Smooth muscle cell (in vitro differentiated cells): ENCODE measurements around the gene LRRC8B. TPM values are rescaled to one million over a fixed set of nuclear protein-coding genes. Genes with fewer than 3 reads are reported as not detected.

ENCODE experiments used
- DNase-seq: peaks from one replicate; lab custom pipeline; 2025; ENCODE audit not compliant: unreplicated experiment; lab: John Stamatoyannopoulos, UW
- H2AFZ ChIP-seq: fragments of 200-600 bp; sonication (generic); 2 replicates; pipeline ENCODE4 v1.6.0; 2016; ENCODE audit warnings: antibody characterized with exemption, low read depth, mild to moderate bottlenecking
- H3F3A ChIP-seq: fragments of 200-600 bp; sonication (generic); 2 replicates; pipeline ENCODE4 v1.6.0; 2017; ENCODE audit warnings: antibody characterized with exemption, low read depth
- H3K27ac ChIP-seq: fragments of 200-600 bp; sonication (generic); 2 replicates; pipeline ENCODE4 v1.5.1; 2016; ENCODE audit warnings: low read depth, mild to moderate bottlenecking
- H3K27me3 ChIP-seq: fragments of 200-600 bp; sonication (generic); 2 replicates; pipeline ENCODE4 v1.6.1; 2016; ENCODE audit warnings: low read depth, mild to moderate bottlenecking
- H3K36me3 ChIP-seq: fragments of 200-600 bp; sonication (generic); 2 replicates; pipeline ENCODE4 v1.5.1; 2016; ENCODE audit warnings: low read depth
- H3K4me1 ChIP-seq: fragments of 200-600 bp; sonication (generic); 2 replicates; pipeline ENCODE4 v1.5.1; 2016; ENCODE audit warnings: low read depth
- H3K4me2 ChIP-seq: fragments of 200-600 bp; sonication (generic); 2 replicates; pipeline ENCODE4 v1.6.0; 2016; ENCODE audit warnings: mild to moderate bottlenecking
- H3K4me3 ChIP-seq: fragments of 200-600 bp; sonication (generic); 2 replicates; pipeline ENCODE4 v1.5.1; 2016; ENCODE audit warnings: mild to moderate bottlenecking
- H3K79me2 ChIP-seq: fragments of 200-600 bp; sonication (generic); 2 replicates; pipeline ENCODE4 v1.6.0; 2016; ENCODE audit warnings: low read depth, mild to moderate bottlenecking
- H3K9ac ChIP-seq: fragments of 200-600 bp; sonication (generic); 2 replicates; pipeline ENCODE4 v1.6.0; 2016; ENCODE audit warnings: low read depth
- H3K9me3 ChIP-seq: fragments of 200-600 bp; sonication (generic); replicated peaks from 2 replicates; pipeline ENCODE4 v1.5.1; 2016; ENCODE audit warnings: low read depth
- H4K20me1 ChIP-seq: fragments of 200-600 bp; sonication (generic); 2 replicates; pipeline ENCODE4 v1.6.0; 2016; ENCODE audit warnings: low read depth
- CTCF ChIP-seq: fragments of 200-600 bp; sonication (generic); IDR thresholded peaks from 2 replicates; pipeline ENCODE4 v1.5.1; 2017; ENCODE audit warnings: borderline replicate concordance, mild to moderate bottlenecking, antibody characterized with exemption; ENCODE audit not compliant: insufficient read depth, poor library complexity, severe bottlenecking
- WGBS: methylation state at CpG from one replicate; pipeline ENCODE4 v1.1.7; 2016; ENCODE audit warnings: low lambda C conversion rate; 5-methylcytosine and 5-hydroxymethylcytosine counted together
- polyA plus RNA-seq: library from polyadenylated mRNA; unstranded; fragments of >200 nt; fragmentation: Nextera tagmentation; extraction: Ambion mirVana; gene quantifications from 2 replicates; pipeline ENCODE4 v1.2.1, GENCODE V29; 2016
- total RNA-seq: library from RNA; depleted of rRNA; stranded (reverse); fragments of >200 nt; gene quantifications from 2 replicates; pipeline ENCODE4 v1.2.3, GENCODE V29; 2014

LRRC8B gene
- total and polyA plus RNA-seq, 2 experiments from 2014 or later, result 1.5 to 4.6 TPM

- TF ChIP-seq CTCF, result no peak
- H2AFZ ChIP-seq, result no peak overlapping the region
- no peaks in the 10 kb centered on the region for H3K9me3 ChIP-seq
- 75% methylated on average over 6 of the region's 6 CpGs for WGBS
- no peak overlapping the region for H3K9ac ChIP-seq
- no peak overlapping the region for H3K4me3 ChIP-seq
- peak overlapping the region; percentile 51 for H3K4me2 ChIP-seq
- H4K20me1 ChIP-seq, result no peaks in the 10 kb centered on the region
- peaks cover 19% of the 10 kb centered on the region for H3K79me2 ChIP-seq
- H3K4me1 ChIP-seq, result peaks cover 14% of the 10 kb centered on the region
- H3K27ac ChIP-seq, result peak overlapping the region; percentile 60
- no peaks in the 10 kb centered on the region for H3F3A ChIP-seq
- no peaks in the 10 kb centered on the region for H3K36me3 ChIP-seq
- peaks cover 5% of the 10 kb centered on the region for H3K27me3 ChIP-seq
- no peak for DNase-seq
Measured at GRCh38 chr1:89635825-89636815, 111.5 kb downstream of the LRRC8B start.

- Histone ChIP-seq H3K4me3 (no peak overlapping the region), H3F3A (no peaks in the 10 kb centered on the region), H3K4me2 (no peak overlapping the region), H3K27me3 (peaks cover 5% of the 10 kb centered on the region), H4K20me1 (no peaks in the 10 kb centered on the region), H3K4me1 (peaks cover 7% of the 10 kb centered on the region), H3K79me2 (peaks cover 20% of the 10 kb centered on the region), H3K9ac (no peak overlapping the region), H3K9me3 (no peaks in the 10 kb centered on the region), H2AFZ (no peak overlapping the region), H3K27ac (no peak overlapping the region), H3K36me3 (no peaks in the 10 kb centered on the region)
- no peak for DNase-seq
- no peak for TF ChIP-seq CTCF
Measured at GRCh38 chr1:89637496-89637895, 112.9 kb downstream of the LRRC8B start.

GRCh38 chr1:89640440-89640839 is 115.8 kb downstream of the LRRC8B start:
- DNase-seq, result no peak
- Histone ChIP-seq H3K4me3 (no peak overlapping the region), H2AFZ (no peak overlapping the region), H3K27ac (no peak overlapping the region), H3K79me2 (peaks cover 14% of the 10 kb centered on the region), H3K4me2 (no peak overlapping the region), H3K4me1 (no peaks in the 10 kb centered on the region), H3K9me3 (no peaks in the 10 kb centered on the region), H3K9ac (no peak overlapping the region), H3K27me3 (no peaks in the 10 kb centered on the region), H3F3A (no peaks in the 10 kb centered on the region), H3K36me3 (peaks cover 2% of the 10 kb centered on the region), H4K20me1 (no peaks in the 10 kb centered on the region)
- TF ChIP-seq CTCF, result no peak
